CD4-positive, alpha-beta T cell (primary cell): Measurements from ENCODE around the gene PNPLA3. TPM values are rescaled to one million over a fixed set of nuclear protein-coding genes. Genes with fewer than 3 reads are reported as not detected.

Source experiments
- ATAC-seq: fragments of 200-7000 bp; cut with Tn5 transposase; one replicate; pipeline ENCODE4 v1.10.0; 2022; ENCODE audit warnings: mild to moderate bottlenecking; ENCODE audit not compliant: poor library complexity
- CTCF ChIA-PET: fragments of 350-600 bp; sonication (Branson Sonifier 250); formaldehyde crosslinking; loops from one replicate; lab custom pipeline; 2021; ENCODE audit warnings: antibody characterized with exemption, inconsistent platforms; lab: Charles Lee
- POLR2A ChIA-PET: fragments of 350-600 bp; sonication (Branson Sonifier 250); formaldehyde crosslinking; loops from one replicate; lab custom pipeline; 2021; ENCODE audit warnings: antibody characterized with exemption, inconsistent platforms; lab: Charles Lee
- DNase-seq, 14 experiments: peaks; one replicate each; pipeline ENCODE4 v3.0.0-alpha.2; 2013 to 2020; ENCODE audit warnings: mixed read lengths in 2 of 14
- H3K27ac ChIP-seq, 2 donors: one replicate each; pipeline versions ENCODE4 v1.5.1 to v1.7.0; 2013; ENCODE audit warnings: low read length in 2 of 2, low read depth in 1 of 2, mild to moderate bottlenecking in 1 of 2
- H3K27me3 ChIP-seq, 2 experiments: 1 replicate in 1 of 2; 2 replicates in 1 of 2; pipeline versions ENCODE4 v1.6.1 to v1.7.0; 2013; ENCODE audit warnings: low read length in 2 of 2, control low read depth in 1 of 2, mild to moderate bottlenecking in 1 of 2, moderate library complexity in 1 of 2; ENCODE audit not compliant: insufficient read depth in 2 of 2, control insufficient read depth in 1 of 2
- H3K36me3 ChIP-seq: one replicate; pipeline ENCODE4 v1.6.1; 2013; ENCODE audit warnings: low read length, control low read depth; ENCODE audit not compliant: insufficient read depth
- H3K4me1 ChIP-seq: one replicate; pipeline ENCODE4 v1.6.1; 2013; ENCODE audit warnings: low read length, control low read depth; ENCODE audit not compliant: insufficient read depth
- H3K4me3 ChIP-seq: one replicate; pipeline ENCODE4 v1.5.1; 2013; ENCODE audit warnings: mild to moderate bottlenecking, low read length, moderate library complexity
- H3K9me3 ChIP-seq, 2 experiments: 1 replicate in 1 of 2; 2 replicates in 1 of 2; pipeline versions ENCODE4 v1.6.1 to v1.7.0; 2013; ENCODE audit warnings: low read length in 2 of 2, mild to moderate bottlenecking in 2 of 2, control low read depth in 1 of 2, moderate library complexity in 1 of 2; ENCODE audit not compliant: control insufficient read depth in 1 of 2, insufficient read depth in 1 of 2
- H3K27ac Mint-ChIP-seq: one replicate; pipeline ENCODE4 v1.8.0; 2020; ENCODE audit warnings: mixed read lengths
- H3K27me3 Mint-ChIP-seq: one replicate; pipeline ENCODE4 v1.8.0; 2021; ENCODE audit warnings: mixed read lengths
- H3K36me3 Mint-ChIP-seq: one replicate; pipeline ENCODE4 v1.8.0; 2021; ENCODE audit warnings: low read depth, mixed read lengths
- H3K4me1 Mint-ChIP-seq: one replicate; pipeline ENCODE4 v1.8.0; 2021; ENCODE audit warnings: low read depth, mixed read lengths
- H3K4me3 Mint-ChIP-seq: one replicate; pipeline ENCODE4 v1.8.0; 2020; ENCODE audit warnings: mild to moderate bottlenecking, mixed read lengths
- H3K9me3 Mint-ChIP-seq: one replicate; pipeline ENCODE4 v1.8.0; 2020; ENCODE audit warnings: mixed read lengths
- intact Hi-C, 2 experiments: fragments of 100-400 bp; cut with DNase I in 1 of 2; cut with micrococcal nuclease in 1 of 2; formaldehyde crosslinking; loops; one replicate each; pipeline versions ENCODE4 v1.15.1 to v1.9.0; 2023 to 2025; cut with DNase I, micrococcal nuclease
- total RNA-seq, 174 experiments: library from RNA in 2 of 174; stranded (reverse) in 2 of 174; gene quantifications; one replicate each; pipeline ENCODE4 v1.2.3 and lab custom pipeline; 2021 to 2026
- TF ChIP-seq, protein P1 (sequence below): fragments of 200-600 bp; IDR thresholded peaks from one replicate; pipeline ENCODE4 v1.8.0; 2022; ENCODE audit warnings: antibody characterized with exemption, mild to moderate bottlenecking

Gene PNPLA3
- total RNA-seq, 2 experiments from 2014 or later, result not detected

DNA sequence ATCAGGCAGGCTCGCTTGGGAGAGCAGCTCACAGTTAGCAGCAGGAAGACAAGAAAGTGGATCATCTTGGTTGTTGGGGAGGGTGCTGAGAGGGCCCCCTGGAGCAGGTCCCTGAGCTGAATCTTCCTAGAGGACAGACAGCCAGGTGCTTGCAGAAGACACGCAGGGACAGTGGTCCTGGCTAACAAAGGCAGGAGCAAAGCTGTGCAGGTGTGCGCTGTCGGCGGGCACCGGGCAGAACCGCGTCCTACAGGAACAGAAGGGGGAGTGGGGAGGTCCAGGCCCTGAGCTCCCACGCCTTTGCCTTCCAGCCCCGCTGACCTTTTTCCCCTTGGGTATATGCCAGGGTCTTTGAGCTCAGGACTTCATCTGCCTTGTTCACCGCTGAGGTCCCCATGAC is 70.4 kb downstream of the PNPLA3 start:
- Histone ChIP-seq H3K27ac (no peak overlapping the region), H3K9me3 (no peaks in the 10 kb centered on the region), H3K27me3 (no peaks in the 10 kb centered on the region), H3K4me3 (no peak overlapping the region), H3K36me3 (peaks cover 75% of the 10 kb centered on the region), H3K4me1 (peaks cover 29% of the 10 kb centered on the region)
- TF ChIP-seq, protein P1, sequence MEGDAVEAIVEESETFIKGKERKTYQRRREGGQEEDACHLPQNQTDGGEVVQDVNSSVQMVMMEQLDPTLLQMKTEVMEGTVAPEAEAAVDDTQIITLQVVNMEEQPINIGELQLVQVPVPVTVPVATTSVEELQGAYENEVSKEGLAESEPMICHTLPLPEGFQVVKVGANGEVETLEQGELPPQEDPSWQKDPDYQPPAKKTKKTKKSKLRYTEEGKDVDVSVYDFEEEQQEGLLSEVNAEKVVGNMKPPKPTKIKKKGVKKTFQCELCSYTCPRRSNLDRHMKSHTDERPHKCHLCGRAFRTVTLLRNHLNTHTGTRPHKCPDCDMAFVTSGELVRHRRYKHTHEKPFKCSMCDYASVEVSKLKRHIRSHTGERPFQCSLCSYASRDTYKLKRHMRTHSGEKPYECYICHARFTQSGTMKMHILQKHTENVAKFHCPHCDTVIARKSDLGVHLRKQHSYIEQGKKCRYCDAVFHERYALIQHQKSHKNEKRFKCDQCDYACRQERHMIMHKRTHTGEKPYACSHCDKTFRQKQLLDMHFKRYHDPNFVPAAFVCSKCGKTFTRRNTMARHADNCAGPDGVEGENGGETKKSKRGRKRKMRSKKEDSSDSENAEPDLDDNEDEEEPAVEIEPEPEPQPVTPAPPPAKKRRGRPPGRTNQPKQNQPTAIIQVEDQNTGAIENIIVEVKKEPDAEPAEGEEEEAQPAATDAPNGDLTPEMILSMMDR, result no peak
- H3K4me1 Mint-ChIP-seq, result peaks cover 35% of the 10 kb centered on the region
- ChIA-PET POLR2A (interaction anchor here (1.3 kb wide), 1 partner anchor 92 kb away, joined by 4 read pairs; no protein-coding TSS in a partner anchor), CTCF (interaction anchor here (0.9 to 2.2 kb wide), 7 partner anchors 8 to 690 kb away, joined by 3 to 24 read pairs (median 9); partner anchors contain the start of gene PARVG)
- H3K9me3 Mint-ChIP-seq, result no peaks in the 10 kb centered on the region
- H3K36me3 Mint-ChIP-seq, result peaks cover 86% of the 10 kb centered on the region
- H3K4me3 Mint-ChIP-seq, result peak overlapping the region; percentile 59
- intact Hi-C loops, result loop anchor here in 1 of 2 experiments (10.0 kb wide), 2 partner anchors 191 to 511 kb away; partner anchors contain the start of gene PARVG
- no peak for ATAC-seq
- no peaks in the 10 kb centered on the region for H3K27me3 Mint-ChIP-seq
- DNase-seq, result no peak
- peak overlapping the region; percentile 89 for H3K27ac Mint-ChIP-seq

DNA sequence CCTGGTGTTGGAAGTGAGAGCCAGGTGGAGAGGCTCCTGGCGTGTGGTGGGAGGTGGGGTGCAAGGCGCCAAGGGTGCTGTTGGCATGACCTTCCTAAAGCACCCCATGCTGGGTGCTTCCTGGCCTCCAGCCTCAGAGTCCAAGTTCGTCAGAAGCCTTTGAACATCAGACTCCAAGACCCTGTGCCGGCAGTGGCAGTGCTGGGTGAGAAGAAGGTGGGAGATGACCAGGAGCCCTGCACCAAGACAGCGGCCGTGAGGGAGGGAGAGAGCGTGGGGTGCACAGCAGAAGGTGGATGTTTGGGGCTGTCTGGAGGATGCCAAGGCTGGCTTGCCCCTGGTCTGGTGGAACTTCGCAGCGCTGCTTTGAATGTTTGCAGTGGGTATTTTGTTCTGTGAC is 70.8 kb downstream of the PNPLA3 start:
- peaks cover 74% of the 10 kb centered on the region for H3K36me3 ChIP-seq

DNA sequence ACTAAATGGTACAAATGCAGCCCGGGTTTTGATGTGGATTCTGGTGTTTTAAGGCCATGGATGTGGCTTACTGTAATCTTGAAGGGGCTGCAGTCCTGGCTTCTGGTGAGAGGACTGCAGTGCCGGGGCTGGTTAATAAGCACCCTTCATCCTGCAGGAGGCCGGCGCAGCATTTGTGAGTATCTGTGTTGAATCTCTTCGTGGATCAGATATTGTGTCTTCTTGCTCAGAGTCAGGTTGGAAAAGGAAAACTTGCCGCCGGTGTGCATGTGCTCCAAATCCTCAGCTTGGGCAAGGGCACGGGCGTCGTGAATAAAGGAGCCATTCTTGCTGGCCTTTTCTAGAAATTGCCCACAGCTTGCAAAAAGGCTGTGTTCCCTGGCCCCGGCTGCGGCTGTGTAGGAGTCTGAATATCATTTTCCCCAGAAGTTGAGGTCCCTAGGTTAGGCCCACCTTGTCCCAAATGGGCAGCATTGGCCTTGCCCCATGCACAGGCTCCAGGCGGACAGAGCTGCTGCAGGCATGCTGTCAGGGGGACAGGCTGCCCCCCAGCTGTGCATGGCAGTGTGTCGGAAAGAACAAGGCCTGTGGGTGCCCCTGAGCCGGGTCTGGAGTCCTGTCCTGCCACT is 71.6 kb downstream of the PNPLA3 start:
- peak overlapping the region; percentile 89 for H3K27ac Mint-ChIP-seq
- H3K9me3 ChIP-seq, result no peaks in the 10 kb centered on the region
- H3K27me3 ChIP-seq, result no peaks in the 10 kb centered on the region
- peak overlapping the region; percentile 83 for H3K4me3 Mint-ChIP-seq
- peaks cover 35% of the 10 kb centered on the region for H3K4me1 Mint-ChIP-seq
- no peaks in the 10 kb centered on the region for H3K9me3 Mint-ChIP-seq
- ChIA-PET POLR2A (interaction anchor here (1.0 kb wide), 1 partner anchor 183 kb away, joined by 3 read pairs; the partner anchor contains the start of gene EFCAB6), CTCF (interaction anchor here (0.6 to 1.4 kb wide), 2 partner anchors 636 to 690 kb away, joined by 3 read pairs; no protein-coding TSS in a partner anchor)
- peaks cover 71% of the 10 kb centered on the region for H3K36me3 ChIP-seq
- DNase-seq (no peak), ATAC-seq (no peak)
- no peaks in the 10 kb centered on the region for H3K27me3 Mint-ChIP-seq
- H3K36me3 Mint-ChIP-seq, result peaks cover 76% of the 10 kb centered on the region
- H3K4me1 ChIP-seq, result peaks cover 29% of the 10 kb centered on the region
- peak overlapping the region; percentile 64 for H3K4me3 ChIP-seq
- intact Hi-C loops, result loop anchor here in 1 of 2 experiments (10.0 kb wide), 2 partner anchors 190 to 510 kb away; partner anchors contain the start of gene PARVG
- TF ChIP-seq, protein P1, result no peak
- H3K27ac ChIP-seq, result peak overlapping the region in 1 of 2 donors; percentile 70

More for the DNA sequence above, 70.8 kb downstream of the PNPLA3 start:
- Histone ChIP-seq H3K27ac (no peak overlapping the region), H3K9me3 (no peaks in the 10 kb centered on the region), H3K4me3 (no peak overlapping the region), H3K4me1 (peaks cover 29% of the 10 kb centered on the region), H3K27me3 (no peaks in the 10 kb centered on the region)
- CTCF ChIA-PET, result interaction anchor here (1.6 to 2.1 kb wide), 3 partner anchors 87 to 690 kb away, joined by 6 to 24 read pairs (median 9); no protein-coding TSS in a partner anchor
- DNase-seq (no peak), ATAC-seq (no peak)
- intact Hi-C loops, result loop anchor here in 1 of 2 experiments (10.0 kb wide), 2 partner anchors 190 to 510 kb away; partner anchors contain the start of gene PARVG
- Mint-ChIP-seq H3K27me3 (no peaks in the 10 kb centered on the region), H3K4me3 (peak overlapping the region; percentile 70), H3K4me1 (peaks cover 35% of the 10 kb centered on the region), H3K36me3 (peaks cover 84% of the 10 kb centered on the region), H3K9me3 (no peaks in the 10 kb centered on the region), H3K27ac (peak overlapping the region; percentile 89)
- POLR2A ChIA-PET, result no interaction called here
- TF ChIP-seq, protein P1, result no peak
